GM12872 (cell line): Measurements from ENCODE around the gene SMARCA1.

Source experiments
- CTCF ChIP-seq: IDR thresholded peaks from 3 replicates; pipeline ENCODE4 v1.5.1; 2011; ENCODE audit warnings: low read depth, mild to moderate bottlenecking, low read length, moderate library complexity; ENCODE audit not compliant: insufficient read depth

SMARCA1 gene

GRCh38 chrX:129540068-129540653 is 16.9 kb upstream of the SMARCA1 start, which contains the start of gene OCRL:
Gene OCRL (plus strand): TSS chrX:129540259. CDS start chrX:129540440, 181 bp downstream.
- TF ChIP-seq CTCF, result peak; percentile 75

- no peak for TF ChIP-seq CTCF
Measured at GRCh38 chrX:129534816-129535578, 11.7 kb upstream of the SMARCA1 start.

GRCh38 chrX:129531132-129531531 is 7.8 kb upstream of the SMARCA1 start:
- TF ChIP-seq CTCF, result no peak

GRCh38 chrX:129530410-129530809 is 7.1 kb upstream of the SMARCA1 start:
- TF ChIP-seq CTCF, result no peak

GRCh38 chrX:129529685-129530281 is 6.5 kb upstream of the SMARCA1 start:
- TF ChIP-seq CTCF, result no peak

GRCh38 chrX:129525896-129526295 is 2.6 kb upstream of the SMARCA1 start:
- TF ChIP-seq CTCF, result no peak

- no peak for TF ChIP-seq CTCF
Measured at GRCh38 chrX:129525162-129525561, 1.9 kb upstream of the SMARCA1 start.
